Skeletal muscle satellite cell (primary cell): ENCODE measurements around the gene ODF2L.

ENCODE experiments used
- H3K27me3 ChIP-seq: 2 replicates; pipeline ENCODE4 v1.7.0; 2013; ENCODE audit warnings: low read length; ENCODE audit not compliant: control insufficient read depth, insufficient read depth
- H3K36me3 ChIP-seq: 2 replicates; pipeline ENCODE4 v1.7.0; 2013; ENCODE audit warnings: mild to moderate bottlenecking, control low read depth, low read length; ENCODE audit not compliant: insufficient read depth
- H3K4me1 ChIP-seq: 2 replicates; pipeline ENCODE4 v1.7.0; 2013; ENCODE audit warnings: low read length; ENCODE audit not compliant: control insufficient read depth, insufficient read depth
- H3K4me2 ChIP-seq: 2 replicates; pipeline ENCODE4 v1.7.0; 2013; ENCODE audit warnings: mild to moderate bottlenecking, low read length
- H3K4me3 ChIP-seq: 2 replicates; pipeline ENCODE4 v1.7.0; 2013; ENCODE audit warnings: low read length
- H3K9ac ChIP-seq: 2 replicates; pipeline ENCODE4 v1.7.0; 2013; ENCODE audit warnings: mild to moderate bottlenecking, low read depth, low read length, moderate library complexity
- H3K9me3 ChIP-seq: replicated peaks from 2 replicates; pipeline ENCODE4 v1.7.0; 2013; ENCODE audit warnings: mild to moderate bottlenecking, control low read depth, low read length

ODF2L gene

DNA sequence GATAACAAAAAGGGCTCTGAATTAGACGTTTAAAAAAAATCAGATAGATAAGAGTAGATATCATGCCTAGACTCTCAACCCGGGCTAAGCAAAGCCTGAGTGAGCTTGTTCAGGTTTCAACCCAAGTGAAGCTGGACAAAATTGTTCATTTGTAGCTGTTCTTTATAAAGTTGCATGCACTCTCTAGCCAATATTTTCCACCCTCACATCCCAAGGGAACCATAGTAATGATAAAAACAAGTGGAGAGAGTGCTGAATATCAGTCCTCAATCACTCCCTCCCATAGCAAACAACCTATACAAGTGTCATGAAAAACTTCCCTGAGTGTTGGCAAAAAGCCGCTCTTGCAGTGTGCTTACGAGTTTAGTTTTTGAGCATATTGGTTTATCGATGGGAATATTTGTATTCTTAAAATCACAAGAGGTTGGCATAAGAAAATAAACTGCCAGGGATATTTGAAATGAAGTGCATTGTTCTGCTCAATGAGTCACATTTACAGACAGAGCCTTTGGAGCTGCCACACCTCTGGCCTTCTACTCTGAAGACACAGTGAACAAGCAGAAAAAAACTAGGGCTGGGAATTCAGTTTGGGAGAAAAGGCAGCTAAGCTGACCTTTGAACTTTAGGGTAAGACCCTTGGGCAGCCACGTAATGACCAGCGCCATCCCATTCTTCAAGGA, 25.6 kb upstream of the ODF2L start:
- H3K4me2 ChIP-seq = no peak overlapping the region
- no peaks in the 10 kb centered on the region for H3K9me3 ChIP-seq
- H3K27me3 ChIP-seq = no peaks in the 10 kb centered on the region
- no peak overlapping the region for H3K9ac ChIP-seq
- no peaks in the 10 kb centered on the region for H3K36me3 ChIP-seq
- H3K4me3 ChIP-seq = no peak overlapping the region
- H3K4me1 ChIP-seq = peaks cover 2% of the 10 kb centered on the region

DNA sequence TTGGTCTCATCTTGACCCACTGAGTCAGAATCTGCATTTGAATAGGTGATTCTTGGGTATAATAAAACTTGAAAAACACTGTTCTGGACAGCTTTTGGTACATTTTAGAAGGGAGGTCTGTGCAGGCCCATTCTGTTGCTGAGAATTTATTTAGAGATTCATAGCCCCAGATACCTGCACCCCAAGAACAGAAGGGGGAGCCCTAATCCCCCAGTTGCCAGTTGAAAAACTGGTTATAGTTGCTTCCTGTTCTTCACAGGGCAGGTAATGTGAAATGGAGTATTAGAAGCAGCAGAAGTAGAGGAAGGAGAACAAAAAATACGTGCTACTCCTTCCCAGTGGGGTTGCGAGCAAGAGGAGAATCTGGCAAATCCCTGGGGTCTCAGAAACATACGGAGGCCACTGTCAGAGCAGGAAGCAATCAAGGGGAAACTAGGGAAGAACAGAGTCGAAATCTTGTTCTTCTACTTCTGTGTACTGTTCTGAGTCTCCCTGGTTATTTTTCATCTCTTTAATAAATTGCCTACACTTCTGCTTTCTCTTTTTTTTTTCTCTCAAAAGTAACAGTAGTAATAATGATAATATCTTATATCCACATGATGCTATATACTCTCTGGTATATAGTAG, 23.3 kb upstream of the ODF2L start:
- Histone ChIP-seq H3K9ac (no peak overlapping the region), H3K36me3 (no peaks in the 10 kb centered on the region), H3K4me3 (no peak overlapping the region), H3K27me3 (no peaks in the 10 kb centered on the region), H3K4me1 (peaks cover 2% of the 10 kb centered on the region), H3K9me3 (no peaks in the 10 kb centered on the region), H3K4me2 (no peak overlapping the region)

DNA sequence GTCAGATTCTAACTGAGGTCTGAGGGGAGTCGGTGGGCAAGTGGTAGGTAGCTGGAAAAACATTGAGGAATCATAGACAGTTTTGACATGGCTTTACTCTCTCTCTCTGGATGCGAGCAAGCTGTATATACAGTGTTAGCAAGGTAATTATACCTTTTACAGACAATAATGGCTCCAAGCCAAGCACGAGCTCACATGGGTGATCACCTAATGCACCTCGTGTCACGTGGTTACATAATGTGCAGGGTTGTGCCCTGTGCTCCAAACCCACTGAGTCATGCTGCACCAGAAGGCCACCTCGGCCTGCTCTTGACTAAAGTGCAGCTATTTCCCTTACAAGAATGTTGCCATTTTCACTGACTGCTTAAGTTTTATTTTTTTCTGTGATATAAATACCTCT, 20.2 kb upstream of the ODF2L start:
- Histone ChIP-seq H3K4me3 (no peak overlapping the region), H3K9ac (no peak overlapping the region), H3K4me2 (no peak overlapping the region), H3K4me1 (no peaks in the 10 kb centered on the region), H3K27me3 (no peaks in the 10 kb centered on the region), H3K9me3 (no peaks in the 10 kb centered on the region), H3K36me3 (no peaks in the 10 kb centered on the region)

DNA sequence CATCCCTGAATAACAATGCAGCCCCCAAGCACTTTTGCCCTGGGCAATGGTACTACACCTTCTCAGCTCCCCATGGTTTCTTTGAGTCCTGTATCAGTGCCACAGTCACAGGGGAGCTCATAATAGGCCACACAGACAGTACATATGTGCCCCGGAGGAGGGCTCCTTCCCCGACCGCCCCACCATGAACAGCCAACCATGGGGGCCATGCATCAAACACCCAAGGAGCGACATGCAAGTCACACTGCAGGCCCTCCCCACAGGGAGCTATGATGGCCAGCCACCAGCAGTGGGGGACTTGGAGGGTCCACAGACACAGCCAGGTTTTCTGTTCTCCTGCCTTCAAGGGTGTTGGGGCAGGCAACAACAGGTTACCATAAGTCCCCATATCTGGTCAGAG, 14.8 kb upstream of the ODF2L start:
- Histone ChIP-seq H3K4me3 (no peak overlapping the region), H3K4me1 (no peaks in the 10 kb centered on the region), H3K4me2 (no peak overlapping the region), H3K9me3 (no peaks in the 10 kb centered on the region), H3K27me3 (peaks cover 4% of the 10 kb centered on the region), H3K36me3 (no peaks in the 10 kb centered on the region), H3K9ac (no peak overlapping the region)

DNA sequence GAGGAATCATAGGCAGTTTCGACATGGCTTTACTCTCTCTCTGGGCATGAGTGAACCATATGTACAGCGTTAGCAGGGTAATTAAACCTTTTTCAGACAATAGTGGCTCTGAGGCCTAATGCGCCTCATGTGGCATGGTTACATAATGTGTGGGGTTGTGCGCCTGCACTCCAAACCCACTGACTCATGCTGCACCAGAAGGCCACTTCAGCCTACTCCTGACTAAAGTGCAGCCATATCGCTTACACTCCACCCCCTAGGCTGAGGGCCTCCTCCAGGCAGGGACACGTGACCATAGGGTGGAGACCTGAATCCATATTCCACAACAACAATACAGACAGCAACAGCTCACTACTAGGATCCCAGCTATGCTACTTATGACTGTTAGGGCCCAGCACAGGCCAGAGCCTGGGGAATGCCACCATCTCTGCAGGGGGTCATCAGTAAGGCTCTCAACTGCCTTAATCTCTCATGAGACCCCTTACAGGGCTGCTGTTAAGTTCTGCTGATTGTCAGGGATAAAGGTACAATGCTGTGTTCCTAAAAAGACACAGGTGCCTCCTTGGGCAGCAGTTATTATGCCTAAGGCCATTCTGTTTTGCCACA, 13.4 kb upstream of the ODF2L start:
- Histone ChIP-seq H3K4me1 (no peaks in the 10 kb centered on the region), H3K9ac (no peak overlapping the region), H3K4me3 (no peak overlapping the region), H3K36me3 (no peaks in the 10 kb centered on the region), H3K4me2 (no peak overlapping the region), H3K27me3 (peaks cover 8% of the 10 kb centered on the region), H3K9me3 (no peaks in the 10 kb centered on the region)

DNA sequence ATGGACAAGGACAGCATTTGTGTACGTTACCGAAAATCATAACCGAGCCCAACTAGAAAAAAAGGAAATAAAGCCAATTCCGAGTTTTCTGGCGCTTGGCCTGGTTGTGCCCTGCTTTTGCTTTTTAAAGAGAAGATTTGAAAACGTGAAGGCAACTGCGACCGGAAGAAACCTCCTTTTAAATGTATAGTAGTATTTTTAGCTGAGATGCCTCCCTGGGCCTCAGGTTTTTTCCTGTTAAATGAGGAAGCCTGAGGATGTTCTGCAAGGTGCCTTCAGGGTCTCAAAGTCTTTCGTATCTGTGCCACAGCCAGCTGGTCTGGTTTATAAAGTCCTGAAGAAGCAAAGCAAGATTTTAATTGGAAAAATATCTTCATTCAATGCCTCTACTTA, 371 bp upstream of the ODF2L start:
- no peaks in the 10 kb centered on the region for H3K9me3 ChIP-seq
- H3K4me2 ChIP-seq = peak overlapping the region; percentile 89
- no peaks in the 10 kb centered on the region for H3K27me3 ChIP-seq
- peak overlapping the region; percentile 89 for H3K9ac ChIP-seq
- no peaks in the 10 kb centered on the region for H3K36me3 ChIP-seq
- peaks cover 20% of the 10 kb centered on the region for H3K4me1 ChIP-seq
- peak overlapping the region; percentile 92 for H3K4me3 ChIP-seq

DNA sequence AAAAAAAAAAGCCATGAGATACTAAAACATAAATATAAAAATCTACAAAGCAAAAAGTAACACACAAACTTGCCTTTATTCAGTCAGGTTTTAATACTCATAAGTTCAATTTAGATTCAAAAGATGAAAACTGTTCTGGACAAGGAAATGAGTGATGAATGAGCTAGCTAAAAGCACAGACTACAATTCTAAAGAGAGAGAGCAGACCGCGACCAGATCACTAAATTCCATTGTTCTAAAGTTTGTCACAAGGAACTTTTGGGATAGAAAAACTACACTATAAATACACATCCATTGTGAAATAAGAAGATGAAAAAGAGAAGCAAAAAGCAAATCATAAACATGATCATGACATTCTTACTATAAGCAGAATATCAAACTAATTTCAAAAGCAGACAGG, 1.7 kb downstream of the ODF2L start:
- H3K4me1 ChIP-seq = peaks cover 23% of the 10 kb centered on the region
- H3K4me2 ChIP-seq = peak overlapping the region; percentile 40
- peak overlapping the region; percentile 37 for H3K9ac ChIP-seq
- no peaks in the 10 kb centered on the region for H3K27me3 ChIP-seq
- no peaks in the 10 kb centered on the region for H3K36me3 ChIP-seq
- no peaks in the 10 kb centered on the region for H3K9me3 ChIP-seq
- H3K4me3 ChIP-seq = peak overlapping the region; percentile 57

DNA sequence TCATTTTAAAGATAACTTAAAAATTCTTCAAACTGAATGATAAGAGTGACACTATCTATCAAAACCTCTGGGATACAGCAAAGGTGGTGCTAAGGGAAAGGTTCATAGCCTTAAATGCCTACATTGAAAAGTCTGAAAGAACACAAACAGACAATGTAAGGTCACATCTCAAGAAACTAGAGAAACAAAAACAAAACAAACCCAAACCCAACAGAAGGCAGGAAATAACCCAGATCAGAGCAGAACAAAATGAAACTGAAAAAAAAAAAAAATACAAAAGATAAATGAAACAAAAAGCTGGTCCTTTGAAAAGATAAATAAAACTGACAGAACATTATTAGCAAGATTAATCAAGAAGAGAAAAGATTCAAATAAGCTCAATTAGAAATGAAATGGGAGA, 6.8 kb downstream of the ODF2L start:
- Histone ChIP-seq H3K36me3 (no peaks in the 10 kb centered on the region), H3K9ac (no peak overlapping the region), H3K4me2 (peak overlapping the region; percentile 1), H3K27me3 (no peaks in the 10 kb centered on the region), H3K4me3 (no peak overlapping the region), H3K4me1 (peaks cover 22% of the 10 kb centered on the region), H3K9me3 (no peaks in the 10 kb centered on the region)

DNA sequence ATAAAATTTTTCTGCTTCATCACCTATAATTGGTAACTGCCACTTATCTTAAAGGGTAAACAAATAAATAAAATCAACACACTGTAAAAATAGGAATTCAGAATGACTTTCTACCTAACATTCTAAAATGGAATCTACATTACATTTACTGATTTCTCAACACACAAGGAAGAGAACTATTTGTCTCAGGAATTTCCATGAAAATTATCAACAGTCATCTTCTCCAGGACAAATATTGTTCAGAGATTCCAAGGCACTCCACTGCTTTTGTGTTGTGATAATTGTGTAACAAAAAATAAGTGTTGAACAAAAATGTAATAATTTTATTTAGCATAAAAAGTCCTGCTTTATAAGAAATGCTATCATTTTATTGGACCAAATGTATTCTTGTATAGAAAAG, 7.3 kb downstream of the ODF2L start:
- no peaks in the 10 kb centered on the region for H3K27me3 ChIP-seq
- no peak overlapping the region for H3K9ac ChIP-seq
- H3K4me2 ChIP-seq = peak overlapping the region; percentile 1
- H3K4me3 ChIP-seq = no peak overlapping the region
- H3K9me3 ChIP-seq = no peaks in the 10 kb centered on the region
- peaks cover 18% of the 10 kb centered on the region for H3K4me1 ChIP-seq
- H3K36me3 ChIP-seq = no peaks in the 10 kb centered on the region

DNA sequence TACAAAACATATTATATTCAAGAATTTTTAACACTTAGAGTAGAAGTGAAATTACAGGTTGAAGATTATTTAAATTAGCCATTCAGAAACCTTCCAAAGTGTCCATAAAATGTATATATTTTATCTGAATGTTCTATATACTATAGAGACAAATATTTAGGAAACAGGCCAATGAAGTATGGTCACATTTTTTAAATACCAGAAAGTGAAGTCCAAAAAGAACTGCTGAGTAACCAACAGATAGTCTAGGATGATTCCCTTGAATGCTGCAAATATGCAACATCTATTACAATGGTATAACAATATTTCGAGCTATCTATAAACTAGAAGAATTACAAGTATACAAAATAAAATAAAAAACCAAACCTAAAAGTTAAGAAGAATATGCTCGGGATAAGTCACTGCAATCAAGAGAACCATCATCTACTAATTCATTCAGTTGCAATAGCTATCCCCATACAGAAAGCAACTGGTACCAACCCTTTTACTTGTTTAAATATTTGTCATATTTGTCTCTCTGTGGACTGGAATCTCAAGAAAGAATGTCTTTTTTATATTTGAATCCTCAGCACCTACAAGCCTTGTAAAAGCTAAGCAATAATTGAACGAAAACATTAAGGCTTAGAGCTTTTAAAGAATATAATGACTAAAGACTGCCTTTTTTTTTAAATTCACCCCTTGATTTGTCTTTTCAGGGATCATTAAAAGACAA, 8.1 kb downstream of the ODF2L start:
- Histone ChIP-seq H3K36me3 (no peaks in the 10 kb centered on the region), H3K9ac (no peak overlapping the region), H3K4me1 (peaks cover 15% of the 10 kb centered on the region), H3K9me3 (no peaks in the 10 kb centered on the region), H3K4me3 (no peak overlapping the region), H3K27me3 (no peaks in the 10 kb centered on the region), H3K4me2 (no peak overlapping the region)

DNA sequence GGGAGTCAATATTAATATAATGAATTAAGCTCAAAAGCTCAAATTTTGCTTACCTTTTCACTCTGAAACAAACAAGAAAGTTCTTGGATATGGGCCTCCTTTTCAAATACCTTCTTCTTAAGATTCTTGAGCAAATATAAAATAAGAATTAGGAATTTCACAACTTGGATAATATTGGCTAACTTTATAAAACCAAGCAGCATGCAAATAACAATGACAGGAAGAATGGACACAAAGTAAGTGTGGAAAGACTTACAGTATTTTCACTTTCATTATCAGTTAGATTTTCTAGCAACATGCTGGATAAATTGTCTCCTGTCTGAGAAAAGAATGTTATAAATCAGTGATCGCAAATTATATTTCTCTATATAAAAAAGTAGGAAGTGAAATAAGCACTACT, 13.2 kb downstream of the ODF2L start:
- Histone ChIP-seq H3K9me3 (no peaks in the 10 kb centered on the region), H3K4me2 (no peak overlapping the region), H3K36me3 (no peaks in the 10 kb centered on the region), H3K4me1 (peaks cover 4% of the 10 kb centered on the region), H3K4me3 (no peak overlapping the region), H3K27me3 (no peaks in the 10 kb centered on the region), H3K9ac (no peak overlapping the region)
